Liver (tissue), 9 donors: ENCODE measurements around the gene TARBP1. TPM values are rescaled to one million over a fixed set of nuclear protein-coding genes. Genes with fewer than 3 reads are reported as not detected.
A peak's percentile ranks its signal among the peaks of the same experiment; 100 is the strongest.

ENCODE experiments used
- DNase-seq: peaks from one replicate; pipeline ENCODE4 v3.0.0-alpha.2; 2017; ENCODE audit warnings: low spot score
- H3K27ac ChIP-seq, 2 donors: one replicate each; pipeline ENCODE4 v1.7.0; 2013; ENCODE audit warnings: inconsistent platforms in 2 of 2, low read length in 2 of 2, control low read depth in 1 of 2, low read depth in 1 of 2, mild to moderate bottlenecking in 1 of 2
- H3K27me3 ChIP-seq, 4 donors: one replicate each; pipeline versions ENCODE4 v1.6.1 to v1.7.0; 2013; ENCODE audit warnings: low read length in 3 of 4, inconsistent platforms in 1 of 4, mild to moderate bottlenecking in 1 of 4, moderate library complexity in 1 of 4; ENCODE audit not compliant: control insufficient read depth in 4 of 4, insufficient read depth in 4 of 4
- H3K36me3 ChIP-seq, 4 donors: one replicate each; pipeline versions ENCODE4 v1.6.1 to v1.7.0; 2013; ENCODE audit warnings: low read length in 3 of 4, mild to moderate bottlenecking in 3 of 4, low read depth in 1 of 4, moderate library complexity in 1 of 4; ENCODE audit not compliant: control insufficient read depth in 4 of 4, insufficient read depth in 3 of 4
- H3K4me1 ChIP-seq, 4 donors: one replicate each; pipeline versions ENCODE4 v1.6.1 to v1.7.0; 2013; ENCODE audit warnings: low read length in 3 of 4, mild to moderate bottlenecking in 3 of 4, moderate library complexity in 1 of 4; ENCODE audit not compliant: control insufficient read depth in 4 of 4, insufficient read depth in 4 of 4
- H3K4me3 ChIP-seq, 3 donors: one replicate each; pipeline versions ENCODE4 v1.6.1 to v1.7.0; 2013; ENCODE audit warnings: low read length in 3 of 3, control low read depth in 1 of 3, low read depth in 1 of 3, mild to moderate bottlenecking in 1 of 3
- H3K9ac ChIP-seq, 2 donors: one replicate each; pipeline ENCODE4 v1.7.0; 2013; ENCODE audit warnings: low read length in 2 of 2, mild to moderate bottlenecking in 2 of 2, moderate library complexity in 2 of 2, control low read depth in 1 of 2, low read depth in 1 of 2
- H3K9me3 ChIP-seq, 4 donors: one replicate each; pipeline versions ENCODE4 v1.6.1 to v1.7.0; 2013; ENCODE audit warnings: low read length in 3 of 4; ENCODE audit not compliant: control insufficient read depth in 4 of 4
- ATF3 ChIP-seq: IDR thresholded peaks from 2 replicates; pipeline ENCODE4 v1.6.1; 2016; ENCODE audit warnings: antibody characterized with exemption
- CTCF ChIP-seq: fragments of 150-350 bp; IDR thresholded peaks from 2 replicates; pipeline ENCODE4 v1.5.1; 2017; ENCODE audit warnings: improper control_type of control experiment, low read depth, low read length; ENCODE audit not compliant: missing input control
- EGR1 ChIP-seq, 2 donors: IDR thresholded peaks; 2 replicates each; pipeline ENCODE4 v1.6.1; 2016 to 2018; ENCODE audit warnings: antibody characterized with exemption in 2 of 2, low read depth in 2 of 2
- FOXA1 ChIP-seq: IDR thresholded peaks from 2 replicates; pipeline ENCODE4 v1.6.1; 2016; ENCODE audit warnings: antibody characterized with exemption
- FOXA2 ChIP-seq: IDR thresholded peaks from 2 replicates; pipeline ENCODE4 v1.6.1; 2016; ENCODE audit warnings: antibody characterized with exemption
- GABPA ChIP-seq, 2 donors: IDR thresholded peaks in 1 of 2; conservative IDR thresholded peaks in 1 of 2; 2 replicates each; pipeline ENCODE4 v1.6.1; 2016; ENCODE audit warnings: antibody characterized with exemption in 2 of 2, mild to moderate bottlenecking in 1 of 2, moderate library complexity in 1 of 2
- HNF4A ChIP-seq, 2 donors: conservative IDR thresholded peaks; 2 replicates each; pipeline ENCODE4 v1.6.1; 2016; ENCODE audit warnings: antibody characterized with exemption in 2 of 2, mild to moderate bottlenecking in 2 of 2
- HNF4G ChIP-seq: IDR thresholded peaks from 2 replicates; pipeline ENCODE4 v1.6.1; 2016; ENCODE audit warnings: antibody characterized with exemption
- JUND ChIP-seq, 2 donors: IDR thresholded peaks; 2 replicates each; pipeline ENCODE4 v1.6.1; 2016; ENCODE audit warnings: antibody characterized with exemption in 2 of 2
- MAX ChIP-seq: IDR thresholded peaks from 2 replicates; pipeline ENCODE4 v1.6.1; 2016; ENCODE audit warnings: antibody characterized with exemption
- NR2F2 ChIP-seq: IDR thresholded peaks from 2 replicates; pipeline ENCODE4 v1.6.1; 2016; ENCODE audit warnings: antibody characterized with exemption
- RAD21 ChIP-seq, 2 donors: IDR thresholded peaks; 2 replicates each; pipeline ENCODE4 v1.6.1; 2016; ENCODE audit warnings: antibody characterized with exemption in 2 of 2, mild to moderate bottlenecking in 2 of 2
- REST ChIP-seq: IDR thresholded peaks from 2 replicates; pipeline ENCODE4 v1.6.1; 2016; ENCODE audit warnings: antibody characterized with exemption, mild to moderate bottlenecking
- RXRA ChIP-seq, 2 donors: IDR thresholded peaks; 2 replicates each; pipeline ENCODE4 v1.6.1; 2017 to 2018; ENCODE audit warnings: antibody characterized with exemption in 2 of 2, mild to moderate bottlenecking in 1 of 2
- SP1 ChIP-seq: IDR thresholded peaks from 2 replicates; pipeline ENCODE4 v1.6.1; 2018; ENCODE audit warnings: antibody characterized with exemption, mild to moderate bottlenecking
- TAF1 ChIP-seq: conservative IDR thresholded peaks from 2 replicates; pipeline ENCODE4 v1.6.1; 2016; ENCODE audit warnings: antibody characterized with exemption, mild to moderate bottlenecking
- YY1 ChIP-seq: IDR thresholded peaks from 2 replicates; pipeline ENCODE4 v1.6.1; 2016; ENCODE audit warnings: antibody characterized with exemption, mild to moderate bottlenecking
- ZBTB33 ChIP-seq: IDR thresholded peaks from 2 replicates; pipeline ENCODE4 v1.6.1; 2016; ENCODE audit warnings: antibody characterized with exemption
- WGBS: extraction: QIAGEN DNeasy Blood & Tissue Kit; methylation state at CpG from one replicate; pipeline ENCODE4 v1.1.7; 2013; 5-methylcytosine and 5-hydroxymethylcytosine counted together
- polyA plus RNA-seq, 2 donors: library from polyadenylated mRNA; stranded (reverse) in 1 of 2; unstranded in 1 of 2; fragments of 200-250 nt in 1 of 2; fragments of >200 nt in 1 of 2; fragmentation: Nextera tagmentation in 1 of 2; extraction: Ambion mirVana in 1 of 2; gene quantifications; one replicate each; pipeline versions ENCODE4 v1.2.1 to v1.2.3, GENCODE V29; 2013 to 2015
- total RNA-seq, 2 donors: library from RNA; depleted of rRNA; stranded (reverse); fragments of >200 nt; gene quantifications; one replicate each; pipeline ENCODE4 v1.2.3, GENCODE V29; 2014
- donor health status: healthy.
- donor health status: healthy.
- donor health status: healthy.
- donor health status: healthy.
- donor health status: healthy.

The TARBP1 gene
- total and polyA plus RNA-seq, 4 donors = 4.1 to 17.6 (median 9.1) TPM

GRCh38 chr1:234509457-234510328 is 30.7 kb upstream of the TARBP1 start:
- TF ChIP-seq HNF4G (no peak), TAF1 (peak; percentile 45), GABPA (IDR thresholded peaks at IDR 0.05 in 1 of 2, conservative IDR thresholded peaks at IDR 0.05 in 1 of 2) (no peak), ZBTB33 (no peak), HNF4A (conservative IDR thresholded peaks at IDR 0.05) (peak; percentile 49 to 60), RXRA (IDR thresholded peaks at IDR 0.05) (peak; percentile 52 to 55), CTCF (no peak), REST (no peak), MAX (no peak), EGR1 (IDR thresholded peaks at IDR 0.05; ENCODE audit: low read depth in 2 of 2) (no peak), YY1 (peak; percentile 79), ATF3 (peak; percentile 81), JUND (IDR thresholded peaks at IDR 0.05) (no peak), FOXA2 (no peak), FOXA1 (no peak), RAD21 (IDR thresholded peaks at IDR 0.05) (peak in 1 of 2 donors; percentile 44), NR2F2 (no peak), SP1 (peak; percentile 64)
- Histone ChIP-seq H3K4me1 (peaks cover 2 to 19% (median 7%) of the 10 kb centered on the region in 4 donors), H3K27ac (peak overlapping the region; percentile 72), H3K9ac (peak overlapping the region in 1 of 2 donors; percentile 11), H3K36me3 (no peaks in the 10 kb centered on the region), H3K9me3 (no peaks in the 10 kb centered on the region), H3K27me3 (no peaks in the 10 kb centered on the region), H3K4me3 (no peak overlapping the region)
- 34% methylated on average over 9 of the region's 9 CpGs for WGBS
- no peak for DNase-seq
